Caco-2 (cell line): Measurements from ENCODE around the gene SSBP1. TPM values are rescaled to one million over a fixed set of nuclear protein-coding genes. Genes with fewer than 3 reads are reported as not detected.
A peak's percentile ranks its signal among the peaks of the same experiment; 100 is the strongest.
"Not testable (repeated sequence)": the region's sequence is repeated elsewhere in the genome, so short reads cannot be mapped to it uniquely, and the experiment has no call there.

ENCODE experiments used
- Bru-seq: library from RNA; stranded (reverse); fragments of 400-500 nt; gene quantifications from one replicate; lab custom pipeline; 2021; lab: Mats Ljungman, UMichigan
- BruChase-seq, 2 experiments: library from RNA; stranded (reverse); fragments of 400-500 nt; gene quantifications; one replicate each; lab custom pipeline; 2021; lab: Mats Ljungman, UMichigan
- BruUV-seq: library from RNA; stranded (reverse); fragments of 400-500 nt; replicated peaks from 2 replicates; lab custom pipeline; 2021; lab: Mats Ljungman, UMichigan
- CTCF ChIA-PET: fragments of 300-600 bp; sonication (Branson Sonifier 250); formaldehyde crosslinking; loops from one replicate; lab custom pipeline; 2022; ENCODE audit warnings: antibody characterized with exemption; lab: Charles Lee
- POLR2A ChIA-PET: fragments of 300-600 bp; sonication (Branson Sonifier 250); formaldehyde crosslinking; loops from one replicate; lab custom pipeline; 2022; ENCODE audit warnings: antibody characterized with exemption; lab: Charles Lee
- DNase-seq, 2 experiments: peaks; one replicate each; pipeline versions ENCODE4 v3.0.0 to v3.0.0-alpha.2; 2020 to 2022
- H3K27me3 ChIP-seq: replicated peaks from 2 replicates; pipeline ENCODE4 v1.6.0; 2011; ENCODE audit warnings: low read length; ENCODE audit not compliant: control insufficient read depth, insufficient read depth
- H3K36me3 ChIP-seq: 2 replicates; pipeline ENCODE4 v1.5.1; 2011; ENCODE audit warnings: low read length; ENCODE audit not compliant: control insufficient read depth, insufficient read depth
- H3K4me1 ChIP-seq: fragments of 250-450 bp; sonication (Bioruptor Pico); 2 replicates; pipeline ENCODE4 v1.5.1; 2020; ENCODE audit warnings: mild to moderate bottlenecking
- H3K4me3 ChIP-seq: 2 replicates; pipeline ENCODE4 v1.5.1; 2011; ENCODE audit warnings: low read depth, mild to moderate bottlenecking, control low read depth, low read length
- H3K9me3 ChIP-seq: fragments of 250-450 bp; sonication (Bioruptor Pico); 2 replicates; pipeline ENCODE4 v1.5.1; 2020; ENCODE audit warnings: mild to moderate bottlenecking, moderate library complexity
- H3K27ac Mint-ChIP-seq: one replicate; pipeline ENCODE4 v1.8.0; 2022; ENCODE audit warnings: mixed read lengths; ENCODE audit not compliant: unreplicated experiment
- H3K27me3 Mint-ChIP-seq: one replicate; pipeline ENCODE4 v1.8.0; 2022; ENCODE audit warnings: mixed read lengths; ENCODE audit not compliant: insufficient read depth, unreplicated experiment
- H3K36me3 Mint-ChIP-seq: one replicate; pipeline ENCODE4 v1.8.0; 2022; ENCODE audit warnings: mild to moderate bottlenecking, mixed read lengths; ENCODE audit not compliant: insufficient read depth, unreplicated experiment
- H3K4me1 Mint-ChIP-seq: one replicate; pipeline ENCODE4 v1.8.0; 2022; ENCODE audit warnings: low read depth, mixed read lengths; ENCODE audit not compliant: unreplicated experiment
- H3K4me3 Mint-ChIP-seq: one replicate; pipeline ENCODE4 v1.8.0; 2022; ENCODE audit warnings: mild to moderate bottlenecking, moderate library complexity, mixed read lengths; ENCODE audit not compliant: unreplicated experiment
- H3K9me3 Mint-ChIP-seq: one replicate; pipeline ENCODE4 v1.8.0; 2022; ENCODE audit warnings: mixed read lengths; ENCODE audit not compliant: unreplicated experiment
- intact Hi-C: fragments of 100-400 bp; cut with micrococcal nuclease; formaldehyde crosslinking; loops from one replicate; pipeline ENCODE4 v1.10.0; 2022; ENCODE audit not compliant: unreplicated experiment
- long read RNA-seq: library from polyadenylated mRNA; stranded (forward); transcript quantifications from one replicate; pipeline ENCODE4 v2.0.0, GENCODE V29; 2022
- total RNA-seq: library from RNA; stranded (reverse); gene quantifications from 2 replicates; pipeline ENCODE4 v1.2.3, GENCODE V29; 2022
- TF ChIP-seq, protein P1 (sequence below), 2 experiments: fragments of 200-600 bp in 1 of 2; IDR thresholded peaks; 1 replicate in 1 of 2; 2 replicates in 1 of 2; pipeline versions ENCODE4 v1.5.1 to v1.8.0; 2011 to 2022; ENCODE audit warnings: antibody characterized with exemption in 1 of 2, control low read depth in 1 of 2, inconsistent platforms in 1 of 2, low read depth in 1 of 2, low read length in 1 of 2, mild to moderate bottlenecking in 1 of 2, moderate library complexity in 1 of 2; ENCODE audit not compliant: insufficient read depth in 1 of 2, severe bottlenecking in 1 of 2, unreplicated experiment in 1 of 2

SSBP1 gene, protein sequence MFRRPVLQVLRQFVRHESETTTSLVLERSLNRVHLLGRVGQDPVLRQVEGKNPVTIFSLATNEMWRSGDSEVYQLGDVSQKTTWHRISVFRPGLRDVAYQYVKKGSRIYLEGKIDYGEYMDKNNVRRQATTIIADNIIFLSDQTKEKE
- total RNA-seq (191 and 199 TPM in 2 replicates), Bru-seq, nascent RNA (percentile 89 among the genes with signal in this experiment), BruChase-seq, experiment 1, labeled RNA remaining after a 2-hour chase (percentile 87 among the genes with signal in this experiment), BruChase-seq, experiment 2, labeled RNA remaining after a 6-hour chase (percentile 89 among the genes with signal in this experiment)
- long read RNA-seq, transcript SSBP1-201 (7 exons, 687 nt), result major isoform, 111 of 240 reads
- long read RNA-seq, transcript SSBP1-215 (7 exons, 884 nt), result minor isoform, 5 of 240 reads
- long read RNA-seq, transcript SSBP1-214 (7 exons, 636 nt), result minor isoform, 81 of 240 reads
- long read RNA-seq, transcript SSBP1-206 (7 exons, 630 nt), result minor isoform, 27 of 240 reads
- long read RNA-seq, partial matches to known transcripts, result 6 of 240 reads
- long read RNA-seq, other reads (novel, unspliced or antisense), result 9 of 240 reads

DNA sequence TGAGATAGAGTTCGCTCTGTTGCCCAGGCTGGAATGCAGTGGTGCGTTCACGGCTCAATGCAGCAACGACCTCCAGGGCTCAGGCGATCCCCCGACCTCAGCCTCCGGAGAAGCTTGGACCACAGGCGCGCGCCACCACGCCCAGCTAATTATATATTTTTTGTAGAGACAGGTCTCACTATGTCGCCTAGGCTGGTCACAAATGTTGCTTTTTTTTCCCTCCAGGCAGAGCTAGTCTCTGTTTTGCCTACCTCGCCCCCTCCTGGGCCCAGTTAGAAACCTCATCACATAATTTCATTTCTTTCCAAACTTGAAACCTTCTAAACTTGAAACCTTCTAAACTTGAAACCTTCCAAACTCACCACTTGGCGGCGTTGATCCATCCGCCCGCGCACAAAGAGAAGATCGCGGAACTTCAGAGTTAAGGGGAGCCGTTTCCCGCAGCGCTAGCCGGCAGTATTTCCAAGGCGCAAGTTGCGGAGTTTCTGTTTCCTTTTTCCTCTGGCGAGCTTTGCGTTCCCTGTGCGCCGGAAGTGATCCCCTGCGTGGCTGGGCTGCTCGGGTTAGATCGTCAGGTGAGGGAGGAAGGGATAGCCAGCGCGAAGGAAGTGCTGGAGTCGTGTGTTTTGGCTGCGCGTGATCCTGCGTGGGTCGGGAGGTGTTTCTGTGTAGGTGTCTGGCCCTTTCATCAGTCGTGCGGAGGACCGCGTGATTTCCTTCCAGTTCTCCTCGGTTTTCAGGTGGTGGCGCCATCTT, at the start of gene SSBP1:
TSS of gene SSBP1 (plus strand) at position 523 of the 756 bp plus-strand sequence. CDS start 809 bp downstream, outside the sequence.
- Mint-ChIP-seq H3K27ac (peak within 1 kb of the TSS; percentile 98), H3K4me3 (peak within 1 kb of the TSS; percentile 87), H3K4me1 (peaks cover 24% of the 10 kb centered on the region), H3K9me3 (no peaks in the 10 kb centered on the region), H3K36me3 (peaks cover 40% of the 10 kb centered on the region), H3K27me3 (no peaks in the 10 kb centered on the region)
- no TSS peak for BruUV-seq
- TF ChIP-seq, protein P1, sequence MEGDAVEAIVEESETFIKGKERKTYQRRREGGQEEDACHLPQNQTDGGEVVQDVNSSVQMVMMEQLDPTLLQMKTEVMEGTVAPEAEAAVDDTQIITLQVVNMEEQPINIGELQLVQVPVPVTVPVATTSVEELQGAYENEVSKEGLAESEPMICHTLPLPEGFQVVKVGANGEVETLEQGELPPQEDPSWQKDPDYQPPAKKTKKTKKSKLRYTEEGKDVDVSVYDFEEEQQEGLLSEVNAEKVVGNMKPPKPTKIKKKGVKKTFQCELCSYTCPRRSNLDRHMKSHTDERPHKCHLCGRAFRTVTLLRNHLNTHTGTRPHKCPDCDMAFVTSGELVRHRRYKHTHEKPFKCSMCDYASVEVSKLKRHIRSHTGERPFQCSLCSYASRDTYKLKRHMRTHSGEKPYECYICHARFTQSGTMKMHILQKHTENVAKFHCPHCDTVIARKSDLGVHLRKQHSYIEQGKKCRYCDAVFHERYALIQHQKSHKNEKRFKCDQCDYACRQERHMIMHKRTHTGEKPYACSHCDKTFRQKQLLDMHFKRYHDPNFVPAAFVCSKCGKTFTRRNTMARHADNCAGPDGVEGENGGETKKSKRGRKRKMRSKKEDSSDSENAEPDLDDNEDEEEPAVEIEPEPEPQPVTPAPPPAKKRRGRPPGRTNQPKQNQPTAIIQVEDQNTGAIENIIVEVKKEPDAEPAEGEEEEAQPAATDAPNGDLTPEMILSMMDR (IDR thresholded peaks at IDR 0.05; ENCODE audit: insufficient read depth in 1 of 2, low read depth in 1 of 2, low read length in 1 of 2, severe bottlenecking in 1 of 2, unreplicated experiment in 1 of 2), result peak; percentile 61 to 92
- CTCF ChIA-PET, result interaction anchor here (0.5 to 3.9 kb wide), 15 partner anchors 23 to 696 kb away, joined by 3 to 65 read pairs (median 4); no protein-coding TSS in a partner anchor
- Histone ChIP-seq H3K27me3 (no peaks in the 10 kb centered on the region), H3K4me3 (peak within 1 kb of the TSS; percentile 87), H3K9me3 (no peaks in the 10 kb centered on the region), H3K36me3 (peaks cover 1% of the 10 kb centered on the region; the same call in 1 of the 2 replicates), H3K4me1 (0 out of 2 replicates have a peak, but pooled peaks cover 5% of the 10 kb centered on the region)
- intact Hi-C loops, result loop anchor here (1.0 to 5.0 kb wide), 4 partner anchors 24 to 449 kb away; partner anchors contain the start of gene DENND11
- DNase-seq, result peak; percentile 93 to 94
- POLR2A ChIA-PET, result interaction anchor here (0.5 to 1.6 kb wide), 8 partner anchors 19 to 88 kb away, joined by 3 to 16 read pairs (median 3); no protein-coding TSS in a partner anchor

DNA sequence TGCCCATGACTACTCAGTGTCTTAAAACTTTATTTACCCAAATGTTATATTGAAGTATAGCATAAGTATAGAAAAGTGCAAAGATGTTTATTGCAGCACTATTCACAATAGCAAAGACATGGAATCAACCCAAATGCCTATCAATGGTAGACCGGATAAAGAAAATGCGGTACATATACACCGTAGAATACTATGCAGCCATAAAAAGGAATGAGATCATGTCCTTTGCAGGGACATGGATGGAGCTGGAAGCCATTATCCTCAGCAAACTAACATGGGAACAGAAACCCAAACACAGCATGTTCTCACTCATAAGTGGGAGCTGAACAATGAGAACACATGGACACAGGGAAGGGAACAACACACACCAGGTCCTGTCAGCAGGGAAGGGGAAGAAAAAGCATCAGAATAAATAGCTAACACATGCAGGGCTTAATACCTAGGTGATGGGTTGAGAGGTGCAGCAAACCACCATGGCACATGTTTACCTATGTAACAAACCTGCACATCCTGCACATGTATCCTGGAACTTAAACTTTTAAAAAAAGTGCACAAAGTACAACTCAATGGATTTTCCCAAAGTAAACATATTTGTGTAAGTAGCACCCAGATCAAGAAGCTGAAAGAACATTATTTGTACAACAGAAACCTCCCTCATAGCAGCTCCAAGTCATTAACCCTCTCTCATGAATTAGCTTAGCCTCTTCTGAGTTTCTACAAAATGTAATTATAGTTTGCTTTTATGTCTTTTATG, 48.9 kb upstream of the SSBP1 start:
- H3K36me3 ChIP-seq, intact Hi-C loops, H3K4me3 ChIP-seq, POLR2A ChIA-PET, H3K9me3 ChIP-seq, H3K27ac Mint-ChIP-seq, H3K4me3 Mint-ChIP-seq, H3K27me3 ChIP-seq, H3K4me1 Mint-ChIP-seq, H3K9me3 Mint-ChIP-seq, H3K4me1 ChIP-seq, H3K27me3 Mint-ChIP-seq, DNase-seq, BruUV-seq: not testable (repeated sequence)
- H3K36me3 Mint-ChIP-seq, result peaks cover 12% of the 10 kb centered on the region
- CTCF ChIA-PET, result interaction anchor here (0.6 kb wide), 2 partner anchors 35 to 135 kb away, joined by 3 read pairs; no protein-coding TSS in a partner anchor

DNA sequence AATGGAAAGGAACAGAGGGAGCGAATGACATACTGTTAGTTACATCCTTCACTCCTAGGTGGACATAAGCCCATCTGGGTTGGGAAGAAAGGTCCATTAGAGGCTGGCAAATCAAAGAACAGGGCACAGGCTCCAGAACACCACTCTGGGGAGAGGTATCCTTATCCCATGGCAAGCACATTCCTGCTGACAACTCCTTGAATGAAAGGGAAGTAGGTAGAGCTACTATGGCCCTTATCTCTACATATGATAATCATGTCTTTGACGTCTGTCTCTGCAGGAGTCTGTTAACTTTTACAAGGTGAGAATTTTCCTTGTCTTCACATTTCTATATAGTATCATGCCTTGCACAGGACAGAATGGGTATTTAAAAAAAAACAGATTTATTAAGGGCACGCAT, 46.6 kb upstream of the SSBP1 start:
- Mint-ChIP-seq H3K27me3 (no peaks in the 10 kb centered on the region), H3K4me3 (no peak overlapping the region), H3K4me1 (peaks cover 7% of the 10 kb centered on the region), H3K9me3 (no peaks in the 10 kb centered on the region), H3K36me3 (peaks cover 6% of the 10 kb centered on the region), H3K27ac (no peak overlapping the region)
- Histone ChIP-seq H3K4me3 (no peak overlapping the region), H3K27me3 (no peaks in the 10 kb centered on the region), H3K36me3 (no peaks in the 10 kb centered on the region), H3K9me3 (no peaks in the 10 kb centered on the region), H3K4me1 (no peaks in the 10 kb centered on the region)
- BruUV-seq, result no TSS peak
- TF ChIP-seq, protein P1 (IDR thresholded peaks at IDR 0.05; ENCODE audit: insufficient read depth in 1 of 2, low read depth in 1 of 2, low read length in 1 of 2, severe bottlenecking in 1 of 2, unreplicated experiment in 1 of 2), result no peak
- intact Hi-C loops, result no loop called here
- CTCF ChIA-PET, result no interaction called here
- POLR2A ChIA-PET, result no interaction called here
- DNase-seq, result no peak
